OCI-LY1 (cell line): ENCODE data around the gene TMEM200C.

ENCODE experiments used
- EZH2 ChIP-seq: fragments of 200-600 bp; sonication (generic), shearing (Covaris generic); IDR thresholded peaks from 2 replicates; pipeline ENCODE4 v1.8.0; 2017; ENCODE audit warnings: borderline replicate concordance, mixed run types, mild to moderate bottlenecking, antibody characterized with exemption, low read length, moderate library complexity, mixed read lengths
- TF ChIP-seq, protein P1 (sequence below): fragments of 200-600 bp; sonication (generic), shearing (Covaris generic); IDR thresholded peaks from 2 replicates; pipeline ENCODE4 v1.5.1; 2017; ENCODE audit warnings: mild to moderate bottlenecking, antibody characterized with exemption, low read length, moderate library complexity, mixed read lengths

DNA sequence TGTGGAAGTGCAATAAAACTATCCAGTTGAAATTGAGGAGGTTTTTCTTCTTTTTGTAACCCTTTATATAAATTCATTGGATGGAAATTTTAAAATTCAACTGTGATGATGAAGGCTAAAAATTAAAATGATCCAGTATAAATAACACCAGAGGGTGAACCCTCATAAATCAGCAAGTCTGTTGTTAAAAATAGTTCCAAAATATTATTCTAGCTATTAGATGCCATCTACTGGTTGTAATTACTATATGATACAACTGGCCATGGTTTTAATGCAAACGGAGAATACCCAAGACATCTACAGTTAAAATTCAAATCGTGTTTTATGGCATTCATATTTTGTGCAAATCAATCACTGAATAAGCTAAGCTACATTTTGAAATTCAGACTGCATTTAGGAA is 53.8 kb downstream of the TMEM200C start:
- TF ChIP-seq, protein P1, sequence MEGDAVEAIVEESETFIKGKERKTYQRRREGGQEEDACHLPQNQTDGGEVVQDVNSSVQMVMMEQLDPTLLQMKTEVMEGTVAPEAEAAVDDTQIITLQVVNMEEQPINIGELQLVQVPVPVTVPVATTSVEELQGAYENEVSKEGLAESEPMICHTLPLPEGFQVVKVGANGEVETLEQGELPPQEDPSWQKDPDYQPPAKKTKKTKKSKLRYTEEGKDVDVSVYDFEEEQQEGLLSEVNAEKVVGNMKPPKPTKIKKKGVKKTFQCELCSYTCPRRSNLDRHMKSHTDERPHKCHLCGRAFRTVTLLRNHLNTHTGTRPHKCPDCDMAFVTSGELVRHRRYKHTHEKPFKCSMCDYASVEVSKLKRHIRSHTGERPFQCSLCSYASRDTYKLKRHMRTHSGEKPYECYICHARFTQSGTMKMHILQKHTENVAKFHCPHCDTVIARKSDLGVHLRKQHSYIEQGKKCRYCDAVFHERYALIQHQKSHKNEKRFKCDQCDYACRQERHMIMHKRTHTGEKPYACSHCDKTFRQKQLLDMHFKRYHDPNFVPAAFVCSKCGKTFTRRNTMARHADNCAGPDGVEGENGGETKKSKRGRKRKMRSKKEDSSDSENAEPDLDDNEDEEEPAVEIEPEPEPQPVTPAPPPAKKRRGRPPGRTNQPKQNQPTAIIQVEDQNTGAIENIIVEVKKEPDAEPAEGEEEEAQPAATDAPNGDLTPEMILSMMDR, result no peak; the same call in 1 of the 2 replicates
- TF ChIP-seq EZH2, result no peak
